Loucy (cell line): ENCODE measurements around the gene ATP11A.

ENCODE experiments used
- H2AFZ ChIP-seq: fragments of 200-600 bp; sonication (generic); 2 replicates; pipeline ENCODE4 v1.6.0; 2016; ENCODE audit warnings: antibody characterized with exemption, mild to moderate bottlenecking, low read length, moderate library complexity
- H3F3A ChIP-seq: fragments of 200-600 bp; 2 replicates; pipeline ENCODE4 v1.6.0; 2016; ENCODE audit warnings: antibody characterized with exemption, low read depth, mild to moderate bottlenecking
- H3K27me3 ChIP-seq: fragments of 200-600 bp; sonication (generic); 2 replicates; pipeline ENCODE4 v1.6.1; 2014; ENCODE audit warnings: low read length, mild to moderate bottlenecking; ENCODE audit not compliant: insufficient read depth, poor library complexity, severe bottlenecking
- H3K36me3 ChIP-seq: fragments of 200-600 bp; sonication (generic); 2 replicates; pipeline ENCODE4 v1.6.1; 2016; ENCODE audit warnings: low read length; ENCODE audit not compliant: insufficient read depth
- H3K4me1 ChIP-seq: fragments of 200-600 bp; sonication (generic); 2 replicates; pipeline ENCODE4 v1.5.1; 2014; ENCODE audit warnings: low read length, mild to moderate bottlenecking; ENCODE audit not compliant: insufficient read depth, poor library complexity, severe bottlenecking
- H3K4me2 ChIP-seq: fragments of 200-600 bp; sonication (generic); 2 replicates; pipeline ENCODE4 v1.6.0; 2014; ENCODE audit warnings: antibody characterized with exemption, low read length, low read depth, mild to moderate bottlenecking; ENCODE audit not compliant: poor library complexity, severe bottlenecking
- H3K4me3 ChIP-seq: fragments of 200-600 bp; sonication (generic); 2 replicates; pipeline ENCODE4 v1.5.1; 2014; ENCODE audit warnings: low read length, mild to moderate bottlenecking, mixed read lengths; ENCODE audit not compliant: poor library complexity, severe bottlenecking
- H3K79me2 ChIP-seq: fragments of 200-600 bp; sonication (generic); 2 replicates; pipeline ENCODE4 v1.6.1; 2014; ENCODE audit warnings: low read length; ENCODE audit not compliant: insufficient read depth
- H3K9ac ChIP-seq: fragments of 200-600 bp; sonication (generic); 2 replicates; pipeline ENCODE4 v1.6.0; 2014; ENCODE audit warnings: mild to moderate bottlenecking, low read depth, low read length, moderate library complexity; ENCODE audit not compliant: poor library complexity, severe bottlenecking
- H3K9me2 ChIP-seq: fragments of 200-600 bp; sonication (generic); replicated peaks from 2 replicates; pipeline ENCODE4 v1.6.1; 2016; ENCODE audit warnings: low read depth, low read length, mixed read lengths
- H3K9me3 ChIP-seq: fragments of 200-600 bp; sonication (generic); 2 replicates; pipeline ENCODE4 v1.6.1; 2014; ENCODE audit warnings: mild to moderate bottlenecking, antibody characterized with exemption, low read length, low read depth; ENCODE audit not compliant: insufficient read depth
- H4K20me1 ChIP-seq: fragments of 200-600 bp; sonication (generic); 2 replicates; pipeline ENCODE4 v1.6.0; 2014; ENCODE audit warnings: antibody characterized with exemption, low read length, mild to moderate bottlenecking; ENCODE audit not compliant: insufficient read depth, poor library complexity, severe bottlenecking
- EZH2phosphoT487 ChIP-seq: fragments of 200-600 bp; IDR thresholded peaks from 2 replicates; pipeline ENCODE4 v1.6.1; 2018; ENCODE audit warnings: antibody characterized with exemption, mild to moderate bottlenecking, moderate library complexity, borderline replicate concordance
- TF ChIP-seq, protein P1 (sequence below): fragments of 200-600 bp; sonication (generic); conservative IDR thresholded peaks from 2 replicates; pipeline ENCODE4 v1.5.1; 2014; ENCODE audit warnings: mild to moderate bottlenecking, antibody characterized with exemption, low read length

ATP11A gene

DNA sequence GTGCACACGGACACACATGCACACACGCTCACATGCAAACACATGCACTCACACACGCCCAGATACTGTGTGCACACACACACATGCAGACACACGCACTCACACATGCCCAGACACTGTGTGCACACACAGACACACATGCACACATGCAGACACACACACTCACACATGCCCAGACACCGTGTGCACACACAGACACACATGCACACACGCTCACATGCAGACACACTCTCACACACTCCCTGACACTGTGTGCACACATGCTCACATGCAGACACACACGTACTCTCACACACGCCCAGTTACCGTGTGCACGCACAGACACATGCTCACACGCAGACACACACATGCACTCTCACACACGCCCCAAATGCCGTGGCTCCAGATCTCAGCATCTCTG, 142.0 kb downstream of the ATP11A start:
- H2AFZ ChIP-seq: no peak overlapping the region
- no peak overlapping the region for H3K4me2 ChIP-seq
- no peak overlapping the region for H3K9ac ChIP-seq
- no peak overlapping the region for H3K4me3 ChIP-seq
- H3K36me3 ChIP-seq: peaks cover 26% of the 10 kb centered on the region; the same call in 1 of the 2 replicates
- H3F3A ChIP-seq: no peaks in the 10 kb centered on the region
- no peaks in the 10 kb centered on the region for H3K4me1 ChIP-seq
- no peaks in the 10 kb centered on the region for H3K9me3 ChIP-seq
- H4K20me1 ChIP-seq: no peaks in the 10 kb centered on the region
- TF ChIP-seq, protein P1, sequence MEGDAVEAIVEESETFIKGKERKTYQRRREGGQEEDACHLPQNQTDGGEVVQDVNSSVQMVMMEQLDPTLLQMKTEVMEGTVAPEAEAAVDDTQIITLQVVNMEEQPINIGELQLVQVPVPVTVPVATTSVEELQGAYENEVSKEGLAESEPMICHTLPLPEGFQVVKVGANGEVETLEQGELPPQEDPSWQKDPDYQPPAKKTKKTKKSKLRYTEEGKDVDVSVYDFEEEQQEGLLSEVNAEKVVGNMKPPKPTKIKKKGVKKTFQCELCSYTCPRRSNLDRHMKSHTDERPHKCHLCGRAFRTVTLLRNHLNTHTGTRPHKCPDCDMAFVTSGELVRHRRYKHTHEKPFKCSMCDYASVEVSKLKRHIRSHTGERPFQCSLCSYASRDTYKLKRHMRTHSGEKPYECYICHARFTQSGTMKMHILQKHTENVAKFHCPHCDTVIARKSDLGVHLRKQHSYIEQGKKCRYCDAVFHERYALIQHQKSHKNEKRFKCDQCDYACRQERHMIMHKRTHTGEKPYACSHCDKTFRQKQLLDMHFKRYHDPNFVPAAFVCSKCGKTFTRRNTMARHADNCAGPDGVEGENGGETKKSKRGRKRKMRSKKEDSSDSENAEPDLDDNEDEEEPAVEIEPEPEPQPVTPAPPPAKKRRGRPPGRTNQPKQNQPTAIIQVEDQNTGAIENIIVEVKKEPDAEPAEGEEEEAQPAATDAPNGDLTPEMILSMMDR: no peak
- TF ChIP-seq EZH2phosphoT487: no peak
- H3K79me2 ChIP-seq: no peaks in the 10 kb centered on the region
- no peaks in the 10 kb centered on the region for H3K9me2 ChIP-seq
- H3K27me3 ChIP-seq: no peaks in the 10 kb centered on the region

DNA sequence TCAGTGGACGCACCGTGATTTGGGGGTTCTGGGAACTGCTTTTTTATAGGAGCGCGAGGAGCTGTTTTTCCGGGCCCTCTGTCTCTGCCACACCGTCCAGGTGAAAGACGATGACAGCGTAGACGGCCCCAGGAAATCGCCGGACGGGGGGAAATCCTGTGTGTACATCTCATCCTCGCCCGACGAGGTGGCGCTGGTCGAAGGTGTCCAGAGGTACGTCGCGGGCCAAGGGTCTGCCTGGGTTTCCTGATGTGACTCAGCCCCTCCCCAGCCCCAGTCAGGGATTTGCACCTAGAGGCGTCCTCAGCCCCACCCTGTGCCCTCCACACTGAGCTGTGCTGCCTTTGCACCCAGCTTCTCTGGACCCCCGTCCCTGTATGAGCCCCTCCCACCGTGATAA, 143.0 kb downstream of the ATP11A start:
- no peak for TF ChIP-seq EZH2phosphoT487
- TF ChIP-seq, protein P1: no peak
- Histone ChIP-seq H2AFZ (no peak overlapping the region), H3K4me3 (no peak overlapping the region), H3F3A (no peaks in the 10 kb centered on the region), H3K36me3 (peaks cover 22% of the 10 kb centered on the region; the same call in 1 of the 2 replicates), H3K9me3 (no peaks in the 10 kb centered on the region), H3K4me2 (no peak overlapping the region), H3K27me3 (no peaks in the 10 kb centered on the region), H3K9me2 (no peaks in the 10 kb centered on the region), H3K9ac (no peak overlapping the region), H3K4me1 (no peaks in the 10 kb centered on the region), H4K20me1 (no peaks in the 10 kb centered on the region), H3K79me2 (no peaks in the 10 kb centered on the region)

DNA sequence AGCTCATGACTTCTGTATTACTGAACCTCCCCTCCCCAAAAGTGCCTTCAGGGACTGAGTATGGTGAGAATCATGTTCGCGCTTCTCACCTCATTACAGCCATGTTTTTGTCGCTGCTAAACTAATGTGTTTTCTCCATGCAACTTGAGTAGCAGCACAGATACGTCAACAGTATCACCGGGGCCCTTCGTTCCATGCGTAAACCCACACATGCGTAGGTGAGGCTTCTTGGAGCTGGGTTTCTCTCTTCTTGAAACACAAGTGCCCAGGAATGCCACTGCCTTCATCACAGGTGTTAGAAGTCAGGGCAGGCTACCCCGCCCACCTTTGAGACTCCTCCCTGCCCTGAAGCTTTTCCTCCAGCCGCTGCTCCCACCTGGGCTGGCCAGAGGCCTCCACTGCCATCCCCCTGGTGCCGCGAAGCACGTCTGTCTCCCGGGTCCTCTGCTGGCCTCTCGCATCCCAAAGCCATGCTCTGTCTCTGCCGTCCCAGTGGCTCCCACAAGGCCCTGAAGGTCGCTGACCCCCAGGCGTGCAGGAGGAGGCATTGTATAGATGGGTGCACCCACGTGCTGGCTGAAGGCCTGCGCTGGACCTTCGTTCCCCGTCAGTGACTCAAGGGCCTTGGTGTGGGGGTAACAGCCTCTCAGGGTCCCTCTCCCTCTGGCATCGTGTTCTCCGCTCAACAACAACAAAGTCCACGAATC, 143.9 kb downstream of the ATP11A start:
- no peak for TF ChIP-seq EZH2phosphoT487
- TF ChIP-seq, protein P1: no peak
- H3K9me3 ChIP-seq: no peaks in the 10 kb centered on the region
- no peaks in the 10 kb centered on the region for H4K20me1 ChIP-seq
- peaks cover 22% of the 10 kb centered on the region; the same call in 1 of the 2 replicates for H3K36me3 ChIP-seq
- H3K9ac ChIP-seq: no peak overlapping the region
- no peaks in the 10 kb centered on the region for H3K4me1 ChIP-seq
- H3K27me3 ChIP-seq: no peaks in the 10 kb centered on the region
- H2AFZ ChIP-seq: no peak overlapping the region
- H3K4me2 ChIP-seq: no peak overlapping the region
- H3K9me2 ChIP-seq: no peaks in the 10 kb centered on the region
- H3F3A ChIP-seq: no peaks in the 10 kb centered on the region
- H3K79me2 ChIP-seq: no peaks in the 10 kb centered on the region
- no peak overlapping the region for H3K4me3 ChIP-seq
